ENCODE measurements around the gene ARHGEF28. TPM values are rescaled to one million over a fixed set of nuclear protein-coding genes. Genes with fewer than 3 reads are reported as not detected.

The ARHGEF28 gene
- total RNA-seq, 1 donor from 2014 or later, result 8.5 TPM

DNA sequence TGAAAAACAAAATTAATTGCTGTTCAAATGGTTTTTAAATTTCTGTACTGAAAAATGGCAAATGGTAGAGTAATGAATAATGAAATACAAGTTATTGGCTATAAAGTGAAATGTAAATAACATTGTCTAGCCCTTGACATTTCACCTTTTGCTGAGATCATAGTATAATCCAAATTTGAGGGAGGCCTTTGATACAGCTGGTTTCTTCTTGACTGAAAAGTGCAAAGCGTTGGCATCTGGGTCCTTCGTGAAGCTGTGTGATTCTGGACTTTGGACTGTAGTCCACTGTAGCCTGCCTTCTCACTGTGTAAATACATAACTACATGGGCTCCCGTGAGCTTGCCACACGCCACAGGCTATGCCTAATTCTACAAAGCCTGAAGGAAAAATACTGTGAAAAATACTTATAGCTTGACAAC lies 52.3 kb downstream of the ARHGEF28 start:
- H3K4me2 ChIP-seq (ENCODE audit: low read length), result no peak overlapping the region
- H3K4me1 Mint-ChIP-seq (ENCODE audit: low read depth, unreplicated experiment), result peaks cover 15% of the 10 kb centered on the region
- H3K36me3 ChIP-seq (ENCODE audit: insufficient read depth, low read length), result no peaks in the 10 kb centered on the region
- no peaks in the 10 kb centered on the region for H3K27me3 Mint-ChIP-seq (ENCODE audit: low read depth, unreplicated experiment)
- H3K27me3 ChIP-seq (ENCODE audit: insufficient read depth, low read length), result no peaks in the 10 kb centered on the region
- no peak overlapping the region for H3K4me3 Mint-ChIP-seq (ENCODE audit: unreplicated experiment)
- H3K27ac Mint-ChIP-seq (ENCODE audit: unreplicated experiment), result no peak overlapping the region
- no peaks in the 10 kb centered on the region for H4K20me1 ChIP-seq (ENCODE audit: insufficient read depth, low read length)
- peaks cover 9% of the 10 kb centered on the region for H3K4me1 ChIP-seq (ENCODE audit: insufficient read depth, low read length)
- H2AFZ ChIP-seq (ENCODE audit: low read depth, low read length), result no peak overlapping the region
- no peak overlapping the region for H3K9ac ChIP-seq (ENCODE audit: low read length)
- no peaks in the 10 kb centered on the region for H3K36me3 Mint-ChIP-seq (ENCODE audit: low read depth, unreplicated experiment)
- H3K4me3 ChIP-seq (ENCODE audit: insufficient read depth, low read depth, low read length), result no peak overlapping the region
- no peak for FAIRE-seq
- H3K9me3 Mint-ChIP-seq (ENCODE audit: unreplicated experiment), result no peaks in the 10 kb centered on the region
- no peak overlapping the region for H3K27ac ChIP-seq (ENCODE audit: low read depth, low read length)
- H3K9me3 ChIP-seq (ENCODE audit: insufficient read depth, low read depth, low read length), result no peaks in the 10 kb centered on the region
- no peak for TF ChIP-seq EZH2 (IDR thresholded peaks at IDR 0.05; ENCODE audit: insufficient read depth, low read length)
- TF ChIP-seq, protein P1, sequence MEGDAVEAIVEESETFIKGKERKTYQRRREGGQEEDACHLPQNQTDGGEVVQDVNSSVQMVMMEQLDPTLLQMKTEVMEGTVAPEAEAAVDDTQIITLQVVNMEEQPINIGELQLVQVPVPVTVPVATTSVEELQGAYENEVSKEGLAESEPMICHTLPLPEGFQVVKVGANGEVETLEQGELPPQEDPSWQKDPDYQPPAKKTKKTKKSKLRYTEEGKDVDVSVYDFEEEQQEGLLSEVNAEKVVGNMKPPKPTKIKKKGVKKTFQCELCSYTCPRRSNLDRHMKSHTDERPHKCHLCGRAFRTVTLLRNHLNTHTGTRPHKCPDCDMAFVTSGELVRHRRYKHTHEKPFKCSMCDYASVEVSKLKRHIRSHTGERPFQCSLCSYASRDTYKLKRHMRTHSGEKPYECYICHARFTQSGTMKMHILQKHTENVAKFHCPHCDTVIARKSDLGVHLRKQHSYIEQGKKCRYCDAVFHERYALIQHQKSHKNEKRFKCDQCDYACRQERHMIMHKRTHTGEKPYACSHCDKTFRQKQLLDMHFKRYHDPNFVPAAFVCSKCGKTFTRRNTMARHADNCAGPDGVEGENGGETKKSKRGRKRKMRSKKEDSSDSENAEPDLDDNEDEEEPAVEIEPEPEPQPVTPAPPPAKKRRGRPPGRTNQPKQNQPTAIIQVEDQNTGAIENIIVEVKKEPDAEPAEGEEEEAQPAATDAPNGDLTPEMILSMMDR (IDR thresholded peaks at IDR 0.05; ENCODE audit: insufficient read depth, low read depth, low read length), result no peak
- H3K79me2 ChIP-seq (ENCODE audit: insufficient read depth, low read length), result peaks cover 7% of the 10 kb centered on the region
- DNase-seq (ENCODE audit: low read depth), result no peak

DNA sequence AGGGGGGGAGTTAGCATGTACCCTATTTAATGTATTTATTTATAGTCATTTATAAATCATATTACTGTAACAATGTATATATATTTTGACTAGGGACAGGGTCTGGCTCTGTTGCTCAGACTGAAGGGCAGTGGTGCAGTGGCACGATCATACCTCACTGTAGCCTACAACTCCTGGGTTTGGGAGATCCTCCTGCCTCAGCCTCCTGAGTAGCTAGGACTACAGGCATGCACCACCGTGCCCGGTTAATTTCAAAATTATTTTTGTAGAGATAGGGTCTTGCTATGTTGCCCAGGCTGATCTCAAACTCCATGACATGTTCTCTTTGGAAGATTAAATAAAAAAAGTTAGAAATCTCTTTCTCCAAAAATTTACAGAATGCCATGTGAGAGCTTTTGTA lies 52.8 kb downstream of the ARHGEF28 start:
- TF ChIP-seq, protein P1 (IDR thresholded peaks at IDR 0.05; ENCODE audit: insufficient read depth, low read depth, low read length), result no peak
- no peak for FAIRE-seq
- Mint-ChIP-seq H3K27me3 (ENCODE audit: low read depth, unreplicated experiment) (no peaks in the 10 kb centered on the region), H3K4me3 (ENCODE audit: unreplicated experiment) (no peak overlapping the region), H3K4me1 (ENCODE audit: low read depth, unreplicated experiment) (peaks cover 12% of the 10 kb centered on the region), H3K27ac (ENCODE audit: unreplicated experiment) (no peak overlapping the region), H3K36me3 (ENCODE audit: low read depth, unreplicated experiment) (no peaks in the 10 kb centered on the region), H3K9me3 (ENCODE audit: unreplicated experiment) (no peaks in the 10 kb centered on the region)
- H3K27ac ChIP-seq (ENCODE audit: low read depth, low read length), result no peak overlapping the region
- no peak for DNase-seq (ENCODE audit: low read depth)
- H2AFZ ChIP-seq (ENCODE audit: low read depth, low read length), result no peak overlapping the region
- H3K9me3 ChIP-seq (ENCODE audit: insufficient read depth, low read depth, low read length), result no peaks in the 10 kb centered on the region
- H4K20me1 ChIP-seq (ENCODE audit: insufficient read depth, low read length), result no peaks in the 10 kb centered on the region
- H3K4me1 ChIP-seq (ENCODE audit: insufficient read depth, low read length), result peaks cover 7% of the 10 kb centered on the region
- H3K4me3 ChIP-seq (ENCODE audit: insufficient read depth, low read depth, low read length), result no peak overlapping the region
- no peak overlapping the region for H3K4me2 ChIP-seq (ENCODE audit: low read length)
- no peaks in the 10 kb centered on the region for H3K27me3 ChIP-seq (ENCODE audit: insufficient read depth, low read length)
- no peak overlapping the region for H3K9ac ChIP-seq (ENCODE audit: low read length)
- H3K79me2 ChIP-seq (ENCODE audit: insufficient read depth, low read length), result peaks cover 7% of the 10 kb centered on the region
- H3K36me3 ChIP-seq (ENCODE audit: insufficient read depth, low read length), result no peaks in the 10 kb centered on the region

DNA sequence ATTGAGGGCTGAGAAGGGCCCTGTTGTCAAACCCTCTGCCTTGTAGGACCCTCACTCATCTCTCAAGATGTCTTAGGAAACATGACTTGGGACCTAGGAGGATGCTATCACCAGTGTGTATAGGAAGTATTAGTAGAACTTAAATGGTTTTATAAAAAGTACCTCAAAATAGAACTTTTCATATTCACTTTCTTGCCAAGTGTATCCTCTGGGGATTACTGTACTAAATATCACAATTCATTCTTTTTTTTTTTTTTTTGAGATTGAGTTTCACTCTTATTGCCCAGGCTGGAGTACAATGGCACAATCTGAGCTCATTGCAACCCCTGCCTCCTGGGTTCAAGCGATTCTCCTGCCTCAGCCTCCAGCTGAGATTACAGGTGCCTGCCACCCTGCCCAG lies 56.2 kb downstream of the ARHGEF28 start:
- Histone ChIP-seq H3K9me3 (ENCODE audit: insufficient read depth, low read depth, low read length) (no peaks in the 10 kb centered on the region), H2AFZ (ENCODE audit: low read depth, low read length) (no peak overlapping the region), H3K4me3 (ENCODE audit: insufficient read depth, low read depth, low read length) (no peak overlapping the region), H3K27ac (ENCODE audit: low read depth, low read length) (no peak overlapping the region), H3K4me2 (ENCODE audit: low read length) (no peak overlapping the region), H3K36me3 (ENCODE audit: insufficient read depth, low read length) (no peaks in the 10 kb centered on the region), H3K4me1 (ENCODE audit: insufficient read depth, low read length) (no peaks in the 10 kb centered on the region), H3K79me2 (ENCODE audit: insufficient read depth, low read length) (no peaks in the 10 kb centered on the region), H4K20me1 (ENCODE audit: insufficient read depth, low read length) (no peaks in the 10 kb centered on the region), H3K27me3 (ENCODE audit: insufficient read depth, low read length) (no peaks in the 10 kb centered on the region), H3K9ac (ENCODE audit: low read length) (no peak overlapping the region)
- Mint-ChIP-seq H3K27me3 (ENCODE audit: low read depth, unreplicated experiment) (no peaks in the 10 kb centered on the region), H3K27ac (ENCODE audit: unreplicated experiment) (no peak overlapping the region), H3K4me1 (ENCODE audit: low read depth, unreplicated experiment) (no peaks in the 10 kb centered on the region), H3K4me3 (ENCODE audit: unreplicated experiment) (no peak overlapping the region), H3K36me3 (ENCODE audit: low read depth, unreplicated experiment) (no peaks in the 10 kb centered on the region), H3K9me3 (ENCODE audit: unreplicated experiment) (no peaks in the 10 kb centered on the region)
- DNase-seq (ENCODE audit: low read depth), result no peak
- TF ChIP-seq EZH2 (IDR thresholded peaks at IDR 0.05; ENCODE audit: insufficient read depth, low read length), result no peak
- FAIRE-seq, result no peak
